HTERT RPE-1 (cell line): ENCODE measurements around the gene SIGLEC5.

Experiments used
- in situ Hi-C: fragments of 300-500 bp; cut with MboI; formaldehyde crosslinking; loops from 4 replicates; pipeline ENCODE4 v1.14.3; 2020; ENCODE audit warnings: low sequenced_read_pairs

SIGLEC5 gene

GRCh38 chr19:51590441-51590840 lies 39.8 kb downstream of the SIGLEC5 start:
- in situ Hi-C loops: no loop called here

- in situ Hi-C loops: no loop called here
Measured at GRCh38 chr19:51589511-51589910, 40.7 kb downstream of the SIGLEC5 start.

GRCh38 chr19:51587264-51588191 lies 42.7 kb downstream of the SIGLEC5 start:
- in situ Hi-C loops: no loop called here

- in situ Hi-C loops: no loop called here
Measured at GRCh38 chr19:51586799-51587198, 43.4 kb downstream of the SIGLEC5 start.

DNA sequence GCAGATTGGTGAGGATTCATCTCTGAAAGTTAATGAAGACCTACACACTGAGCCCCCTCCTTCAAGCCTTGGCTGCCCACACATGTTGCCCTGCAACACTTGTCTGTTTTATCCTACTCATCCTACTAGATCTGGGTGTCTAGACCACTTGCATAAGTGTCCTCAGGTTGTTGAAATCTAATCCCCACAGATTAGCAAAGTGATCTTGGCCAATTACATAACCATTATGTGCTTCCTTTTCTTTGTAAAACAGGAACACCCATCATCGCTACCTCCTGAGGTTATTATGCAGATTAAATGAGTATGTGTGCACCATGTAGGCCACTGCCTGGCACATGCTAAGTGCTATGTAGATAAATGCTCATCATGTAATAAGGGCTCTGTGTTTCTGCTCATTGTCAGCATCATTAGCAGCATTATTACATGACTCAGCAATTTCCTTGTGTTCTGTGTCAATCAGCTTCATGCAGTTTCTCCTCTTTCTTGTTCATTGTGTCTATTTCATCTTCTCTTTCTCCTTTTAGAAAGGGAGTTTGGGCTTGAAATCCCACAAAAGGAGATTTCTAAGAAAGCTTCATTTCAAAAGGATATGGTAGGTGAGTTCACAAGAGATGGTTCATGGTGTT lies 44.0 kb downstream of the SIGLEC5 start:
- in situ Hi-C loops: no loop called here

GRCh38 chr19:51576850-51577249 lies 53.4 kb downstream of the SIGLEC5 start:
- in situ Hi-C loops: no loop called here

DNA sequence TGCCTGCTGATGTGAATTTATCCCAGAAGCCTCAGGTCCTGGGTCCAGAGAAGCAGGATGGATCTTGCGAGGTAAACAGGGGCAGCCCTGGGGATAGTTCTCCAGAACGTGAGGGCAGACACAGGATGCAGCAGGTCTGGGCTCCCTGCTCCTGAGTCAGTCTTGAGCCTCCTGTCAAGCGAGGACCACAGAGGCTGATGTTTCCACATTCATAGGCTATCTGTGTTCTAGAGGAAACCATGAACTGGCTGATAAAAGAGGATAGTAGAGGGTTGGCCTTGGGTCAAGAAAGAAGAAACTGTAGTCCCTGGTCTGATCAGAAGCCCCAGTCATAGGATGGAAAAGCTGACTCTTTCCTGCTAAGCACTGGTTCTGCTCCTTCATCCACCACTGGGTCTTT lies 56.9 kb downstream of the SIGLEC5 start:
- in situ Hi-C loops: no loop called here

DNA sequence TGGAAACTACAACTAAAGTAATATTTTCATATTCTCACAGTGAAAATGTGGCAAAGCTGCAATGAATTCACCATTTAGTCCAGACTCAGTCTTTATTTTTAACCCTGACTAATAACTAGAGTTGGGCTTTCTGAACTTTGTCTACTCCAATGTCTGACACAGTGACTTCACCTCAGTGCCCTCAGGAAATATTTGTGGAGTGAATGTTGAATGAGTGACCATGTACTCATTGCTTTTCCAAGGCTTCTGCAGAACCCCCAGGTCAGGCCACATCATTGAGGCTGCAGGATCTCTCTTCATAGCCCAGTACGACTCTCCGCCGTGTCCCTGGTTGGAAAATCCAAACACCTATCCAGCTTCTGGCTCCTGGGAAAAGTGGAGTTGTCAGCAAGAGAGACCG lies 57.3 kb downstream of the SIGLEC5 start:
- in situ Hi-C loops: no loop called here

- in situ Hi-C loops: no loop called here
Measured at GRCh38 chr19:51572410-51572809, 57.8 kb downstream of the SIGLEC5 start.

GRCh38 chr19:51571599-51571998 lies 58.6 kb downstream of the SIGLEC5 start:
- in situ Hi-C loops: no loop called here

DNA sequence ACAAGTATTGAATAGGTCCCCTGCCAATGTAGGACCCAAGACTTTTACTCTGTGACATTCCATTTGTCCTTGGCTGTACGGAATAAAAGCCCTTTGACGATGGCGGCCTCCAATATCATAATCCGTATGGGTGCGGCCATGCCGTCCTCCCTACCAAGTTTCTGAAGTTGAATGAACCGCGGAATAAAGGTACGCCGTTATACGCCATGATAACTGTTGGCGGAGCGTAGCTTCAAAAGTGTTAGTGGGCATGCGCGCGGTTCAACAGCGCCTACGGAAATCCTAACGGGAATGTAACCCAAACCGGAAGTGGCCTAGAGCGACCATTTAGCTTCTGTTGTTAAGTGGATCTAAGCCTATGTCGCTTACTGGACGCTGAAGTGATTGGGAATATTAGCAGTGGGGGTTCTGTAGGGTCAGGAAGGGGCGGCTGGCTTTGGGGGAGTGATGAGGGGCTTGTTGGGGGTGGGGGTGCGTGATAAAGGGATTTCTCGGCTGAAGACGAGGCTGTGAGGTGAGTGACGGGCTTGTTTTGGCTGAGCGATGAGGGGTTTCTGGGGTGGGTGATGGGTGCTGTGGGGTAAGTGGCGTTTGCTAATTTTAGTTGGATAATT lies 59.1 kb downstream of the SIGLEC5 start, which contains the start of gene ZNF175:
Gene ZNF175 (plus strand): TSS at position 322 of the 614 bp plus-strand sequence. CDS start 2,047 bp downstream, outside the sequence.
- in situ Hi-C loops: no loop called here

- in situ Hi-C loops: no loop called here
Measured at GRCh38 chr19:51568456-51568855, 61.7 kb downstream of the SIGLEC5 start.

- in situ Hi-C loops: no loop called here
Measured at GRCh38 chr19:51567583-51567982, 62.6 kb downstream of the SIGLEC5 start.

DNA sequence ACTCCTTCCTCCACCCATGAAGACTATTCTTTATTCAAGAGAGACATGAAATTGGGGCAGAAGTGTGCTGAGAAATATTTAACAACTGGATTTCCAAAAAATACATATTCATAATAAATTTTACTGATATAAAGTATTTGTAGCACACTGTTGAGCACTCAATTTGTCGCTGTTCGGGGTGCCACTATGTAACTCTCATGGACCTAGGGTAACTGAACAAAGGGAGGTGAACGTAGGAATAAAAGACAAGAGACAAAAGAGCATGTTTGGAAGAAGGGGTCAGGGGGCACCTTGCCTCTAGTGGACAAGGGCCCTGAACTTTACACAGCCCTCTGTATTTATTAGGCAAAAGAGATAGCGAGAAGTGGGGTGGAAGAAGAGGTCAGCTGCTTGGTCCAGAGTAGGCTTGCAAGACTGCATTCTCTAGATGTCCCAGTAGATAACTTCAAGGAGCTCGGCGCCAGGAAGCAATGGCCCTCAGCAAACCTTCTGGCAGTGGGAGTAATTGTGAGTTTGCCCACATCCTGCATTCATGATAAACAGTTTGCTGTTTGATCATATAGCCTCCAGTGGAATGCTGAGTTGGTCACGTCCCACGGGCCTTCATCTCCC lies 63.6 kb downstream of the SIGLEC5 start:
- in situ Hi-C loops: no loop called here

DNA sequence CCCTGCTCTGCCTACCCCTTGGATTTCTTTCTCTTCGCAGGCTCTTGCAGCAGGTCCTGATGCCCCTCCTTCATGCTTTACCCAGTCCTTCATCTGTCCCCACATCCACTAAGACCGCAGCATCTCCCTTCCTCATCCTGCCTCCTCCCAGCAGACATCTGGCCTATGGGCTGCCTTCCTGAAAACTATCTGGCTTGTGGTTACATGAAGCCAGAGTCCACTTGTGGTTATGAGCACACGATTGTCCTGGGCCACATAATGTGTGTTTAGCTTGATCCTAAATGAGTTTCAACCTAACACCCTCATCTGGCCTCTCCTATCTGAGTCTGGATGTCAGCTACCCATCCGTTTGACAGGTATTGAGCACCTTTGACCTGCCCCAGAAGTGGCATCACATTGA lies 64.6 kb downstream of the SIGLEC5 start:
- in situ Hi-C loops: no loop called here

- in situ Hi-C loops: no loop called here
Measured at GRCh38 chr19:51564791-51565190, 65.4 kb downstream of the SIGLEC5 start.
